Measurements from ENCODE around the gene KCNK10. TPM values are rescaled to one million over a fixed set of nuclear protein-coding genes. Genes with fewer than 3 reads are reported as not detected.

Gene KCNK10
- polyA plus RNA-seq, 3 donors = 0.05 TPM; not detected in 2

DNA sequence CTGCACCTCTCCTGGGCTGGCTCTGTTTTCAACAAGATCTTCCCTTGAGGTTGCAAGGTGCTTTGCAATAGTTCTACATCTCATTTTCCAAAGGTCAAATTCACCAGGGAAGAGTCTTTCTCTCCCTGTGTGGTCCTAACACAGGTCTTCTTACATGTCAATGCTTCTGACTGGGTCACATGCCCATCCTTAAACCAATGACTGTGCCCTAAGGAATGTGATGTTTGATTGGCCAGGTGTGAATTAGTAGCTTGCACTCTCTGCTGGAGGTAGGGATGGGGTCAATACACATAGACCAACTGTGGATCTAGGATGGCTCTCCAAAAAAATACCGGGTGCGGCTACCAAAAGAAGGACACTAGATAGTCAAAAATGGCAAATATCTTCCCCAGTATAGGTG, 19.9 kb upstream of the KCNK10 start:
- H3K4me1 Mint-ChIP-seq = no peaks in the 10 kb centered on the region
- 100% methylated on average over 2 of the region's 2 CpGs for WGBS (ENCODE audit: insufficient coverage)
- no peak overlapping the region for H3K27ac Mint-ChIP-seq
- no peaks in the 10 kb centered on the region for H3K36me3 Mint-ChIP-seq
- TF ChIP-seq CTCF (IDR thresholded peaks at IDR 0.05) = no peak
- peaks cover 0 to under 1% (median 0%) of the 10 kb centered on the region in 7 donors for H3K9me3 Mint-ChIP-seq
- Histone ChIP-seq H3K4me2 (replicated peaks; ENCODE audit: extremely low read depth, low read length, poor library complexity, severe bottlenecking) (no peak overlapping the region), H3K4me1 (ENCODE audit: control insufficient read depth in 1 of 2, insufficient read depth in 2 of 2, low read length in 2 of 2) (no peaks in the 10 kb centered on the region), H4K20me1 (ENCODE audit: insufficient read depth, low read length) (no peaks in the 10 kb centered on the region), H3K9me3 (replicated peaks in 1 of 2; ENCODE audit: control insufficient read depth in 1 of 2, insufficient read depth in 1 of 2, low read length in 2 of 2) (no peaks in the 10 kb centered on the region), H3K79me2 (ENCODE audit: insufficient read depth, low read length) (no peaks in the 10 kb centered on the region), H2AFZ (ENCODE audit: insufficient read depth, low read depth, low read length, poor library complexity, severe bottlenecking) (no peak overlapping the region), H3K27ac (ENCODE audit: low read depth in 1 of 2, low read length in 2 of 2) (no peak overlapping the region), H3K4me3 (replicated peaks in 1 of 3; ENCODE audit: low read depth in 2 of 3, low read length in 3 of 3) (no peak overlapping the region), H3K9ac (ENCODE audit: insufficient read depth, low read length, poor library complexity, severe bottlenecking) (no peak overlapping the region), H3K27me3 (ENCODE audit: control insufficient read depth in 2 of 2, insufficient read depth in 2 of 2, low read length in 2 of 2) (peaks cover 2 to 10% of the 10 kb centered on the region in 2 donors), H3K36me3 (replicated peaks in 1 of 2; ENCODE audit: control insufficient read depth in 1 of 2, insufficient read depth in 2 of 2, low read length in 2 of 2) (no peaks in the 10 kb centered on the region)
- H3K4me3 Mint-ChIP-seq = no peak overlapping the region
- no peak for DNase-seq
- H3K27me3 Mint-ChIP-seq (ENCODE audit: low read depth in 3 of 3) = peaks cover 1 to 12% (median 3%) of the 10 kb centered on the region in 3 donors
- intact Hi-C loops (cut with micrococcal nuclease) = no loop called here

DNA sequence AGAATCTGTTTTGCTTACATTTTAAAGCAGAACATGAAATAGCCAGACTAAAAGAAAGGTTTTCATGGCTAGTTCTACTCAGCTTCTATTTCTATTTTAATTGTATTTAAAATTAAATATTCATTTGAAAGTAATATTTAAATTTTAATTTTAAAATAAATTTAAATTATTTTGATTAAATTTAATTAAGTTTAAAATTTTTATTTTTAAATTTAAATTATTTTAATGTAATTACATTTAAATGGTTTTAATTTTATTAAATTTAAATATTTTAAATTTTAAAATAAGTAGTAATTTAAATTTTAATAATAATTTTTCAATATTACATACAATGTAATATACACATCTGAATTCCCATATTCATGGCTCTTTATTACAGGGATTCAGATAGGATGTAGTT, 17.3 kb upstream of the KCNK10 start:
- no peak overlapping the region for H3K4me3 ChIP-seq (replicated peaks in 1 of 3; ENCODE audit: low read depth in 2 of 3, low read length in 3 of 3)
- no peak overlapping the region for H3K4me2 ChIP-seq (replicated peaks; ENCODE audit: extremely low read depth, low read length, poor library complexity, severe bottlenecking)
- H3K9me3 ChIP-seq (replicated peaks in 1 of 2; ENCODE audit: control insufficient read depth in 1 of 2, insufficient read depth in 1 of 2, low read length in 2 of 2) = no peaks in the 10 kb centered on the region
- Mint-ChIP-seq H3K4me3 (no peak overlapping the region), H3K36me3 (no peaks in the 10 kb centered on the region), H3K4me1 (no peaks in the 10 kb centered on the region), H3K27ac (no peak overlapping the region), H3K9me3 (peaks cover 0 to 4% (median 0%) of the 10 kb centered on the region in 7 donors), H3K27me3 (ENCODE audit: low read depth in 3 of 3) (peaks cover 1 to 13% (median 3%) of the 10 kb centered on the region in 3 donors)
- H3K79me2 ChIP-seq (ENCODE audit: insufficient read depth, low read length) = no peaks in the 10 kb centered on the region
- H3K4me1 ChIP-seq (ENCODE audit: control insufficient read depth in 1 of 2, insufficient read depth in 2 of 2, low read length in 2 of 2) = no peaks in the 10 kb centered on the region
- intact Hi-C loops (cut with micrococcal nuclease) = no loop called here
- no peak overlapping the region for H3K27ac ChIP-seq (ENCODE audit: low read depth in 1 of 2, low read length in 2 of 2)
- no peak overlapping the region for H2AFZ ChIP-seq (ENCODE audit: insufficient read depth, low read depth, low read length, poor library complexity, severe bottlenecking)
- TF ChIP-seq CTCF (IDR thresholded peaks at IDR 0.05) = no peak
- peaks cover 4 to 10% of the 10 kb centered on the region in 2 donors for H3K27me3 ChIP-seq (ENCODE audit: control insufficient read depth in 2 of 2, insufficient read depth in 2 of 2, low read length in 2 of 2)
- no peaks in the 10 kb centered on the region for H4K20me1 ChIP-seq (ENCODE audit: insufficient read depth, low read length)
- H3K9ac ChIP-seq (ENCODE audit: insufficient read depth, low read length, poor library complexity, severe bottlenecking) = no peak overlapping the region
- no peak for DNase-seq
- no peaks in the 10 kb centered on the region for H3K36me3 ChIP-seq (replicated peaks in 1 of 2; ENCODE audit: control insufficient read depth in 1 of 2, insufficient read depth in 2 of 2, low read length in 2 of 2)

All from CD14-positive monocyte (primary cell).